Activated naive CD4-positive, alpha-beta T cell treated with anti-CD3 and anti-CD28 coated beads for 36 hours (primary cell): ENCODE data around the gene ANK3. TPM values are rescaled to one million over a fixed set of nuclear protein-coding genes. Genes with fewer than 3 reads are reported as not detected.

Experiments
- CTCF ChIA-PET: fragments of 350-600 bp; sonication (Branson Sonifier 250); formaldehyde crosslinking; loops from one replicate; lab custom pipeline; 2021; ENCODE audit warnings: antibody characterized with exemption; lab: Charles Lee
- DNase-seq: peaks from one replicate; pipeline ENCODE4 v3.0.0-alpha.2; 2020
- H3K27ac Mint-ChIP-seq: one replicate; pipeline ENCODE4 v1.8.0; 2021; ENCODE audit warnings: mild to moderate bottlenecking, mixed read lengths
- H3K27me3 Mint-ChIP-seq: one replicate; pipeline ENCODE4 v1.8.0; 2021; ENCODE audit warnings: low read depth, mixed read lengths
- H3K36me3 Mint-ChIP-seq: one replicate; pipeline ENCODE4 v1.8.0; 2021; ENCODE audit warnings: low read depth, mixed read lengths
- H3K4me1 Mint-ChIP-seq: one replicate; pipeline ENCODE4 v1.8.0; 2021; ENCODE audit warnings: low read depth, mixed read lengths
- H3K4me3 Mint-ChIP-seq: one replicate; pipeline ENCODE4 v1.8.0; 2021; ENCODE audit warnings: mild to moderate bottlenecking, moderate library complexity, mixed read lengths
- H3K9me3 Mint-ChIP-seq: one replicate; pipeline ENCODE4 v1.8.0; 2021; ENCODE audit warnings: mixed read lengths
- intact Hi-C: fragments of 100-400 bp; cut with micrococcal nuclease; formaldehyde crosslinking; loops from one replicate; pipeline ENCODE4 v1.15.1; 2023
- total RNA-seq, 2 experiments: library from RNA; stranded (reverse); gene quantifications; one replicate each; pipeline ENCODE4 v1.2.3, GENCODE V29; 2021

Gene ANK3
- total RNA-seq, result 10 to 100 TPM; 11.2 to 13.0 TPM

DNA sequence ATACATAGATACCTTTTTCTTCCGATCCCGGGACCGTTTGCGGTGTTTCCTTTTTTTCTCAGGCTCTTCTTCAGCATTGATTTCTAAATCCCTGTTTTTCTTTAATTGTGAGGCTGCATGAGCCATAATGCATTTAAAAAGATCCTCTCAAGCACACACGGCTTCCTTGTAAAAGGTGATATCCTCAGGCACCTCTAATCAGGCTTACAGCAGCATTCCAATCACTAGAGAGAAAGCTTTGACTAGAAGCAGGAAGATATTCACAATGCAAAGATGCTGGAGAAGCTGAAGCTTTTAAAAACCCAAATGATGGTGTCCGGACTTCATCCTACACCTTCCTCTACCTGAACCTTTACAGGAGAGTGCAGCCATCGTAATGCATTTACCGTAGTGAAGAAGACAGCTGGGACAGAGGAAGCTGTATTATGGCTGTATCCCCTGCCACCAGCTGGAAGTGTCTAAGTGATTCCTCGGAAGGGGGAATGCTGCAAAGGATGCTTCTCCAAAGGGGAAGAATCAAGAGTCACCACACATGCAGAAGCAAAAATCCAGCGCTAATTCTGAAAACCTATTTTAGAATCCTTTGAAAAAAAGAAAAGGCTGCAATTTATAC is at the start of gene ANK3:
Gene ANK3, minus strand, starts transcription at position 463 of the 613 bp plus-strand sequence. Its CDS starts 337 bp downstream, at position 126.
- CTCF ChIA-PET, result interaction anchor here (0.5 kb wide), 1 partner anchor 207 kb away, joined by 3 read pairs; no protein-coding TSS in a partner anchor
- intact Hi-C loops, result no loop called here
- no peak within 1 kb of the TSS for H3K27ac Mint-ChIP-seq
- H3K4me3 Mint-ChIP-seq, result no peak within 1 kb of the TSS
- H3K4me1 Mint-ChIP-seq, result peaks cover 10% of the 10 kb centered on the region
- H3K27me3 Mint-ChIP-seq, result no peaks in the 10 kb centered on the region
- H3K9me3 Mint-ChIP-seq, result no peaks in the 10 kb centered on the region
- DNase-seq, result no peak
- H3K36me3 Mint-ChIP-seq, result no peaks in the 10 kb centered on the region

DNA sequence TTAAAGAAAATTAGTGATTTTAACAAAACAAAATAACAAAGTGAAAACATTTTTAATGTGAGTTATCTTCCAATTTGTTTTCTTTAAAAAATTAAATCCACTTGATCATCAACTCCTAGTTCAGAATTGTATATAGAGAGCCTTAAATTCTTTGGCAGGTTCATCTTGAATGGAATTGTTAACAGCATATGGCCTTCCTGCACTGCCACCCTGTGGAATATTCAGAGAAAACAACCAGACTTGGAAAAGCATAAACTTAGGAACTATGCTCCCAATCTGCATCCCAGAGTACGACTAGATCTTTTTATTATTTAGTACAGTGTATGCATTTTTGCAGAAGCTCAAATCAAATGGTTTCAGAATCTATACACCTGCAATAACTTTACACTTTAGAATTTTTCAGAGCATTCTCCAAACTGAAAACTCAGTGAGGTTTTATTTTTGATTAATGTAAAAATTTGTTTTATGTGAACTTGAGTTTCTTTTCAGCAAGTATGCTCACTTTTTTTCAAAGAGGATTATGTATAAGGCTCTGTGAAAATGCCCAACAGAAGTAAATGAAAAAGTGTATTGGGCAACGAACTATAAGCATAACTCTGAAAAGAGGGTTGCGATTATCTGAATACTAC is 44.9 kb upstream of the ANK3 start:
- Mint-ChIP-seq H3K4me1 (no peaks in the 10 kb centered on the region), H3K9me3 (no peaks in the 10 kb centered on the region), H3K27ac (no peak overlapping the region), H3K4me3 (no peak overlapping the region), H3K36me3 (no peaks in the 10 kb centered on the region), H3K27me3 (no peaks in the 10 kb centered on the region)
- DNase-seq, result peak; percentile 33
- intact Hi-C loops, result loop anchor here (1.0 to 5.0 kb wide), 6 partner anchors 102 to 808 kb away; no protein-coding TSS in a partner anchor
- CTCF ChIA-PET, result interaction anchor here (0.5 to 1.4 kb wide), 7 partner anchors 25 to 588 kb away, joined by 3 to 7 read pairs (median 4); no protein-coding TSS in a partner anchor

DNA sequence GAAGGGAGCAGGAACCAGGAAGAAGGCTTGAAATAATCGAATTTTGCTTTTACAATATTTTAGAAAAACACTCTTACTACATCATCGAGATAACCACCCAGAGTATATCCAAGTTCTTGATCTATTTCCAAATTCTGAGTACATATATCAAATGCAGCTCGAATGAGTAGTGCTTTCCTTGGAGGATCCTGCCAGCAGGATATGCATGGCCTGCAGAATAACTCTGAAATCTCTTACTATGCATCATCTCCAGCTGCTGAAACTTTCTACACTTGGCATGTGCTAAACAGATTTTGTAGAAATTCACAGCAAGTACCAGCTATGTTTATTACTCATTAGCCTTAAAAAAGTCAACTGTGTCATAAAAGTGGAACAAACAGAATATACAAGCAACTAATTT is 44.0 kb upstream of the ANK3 start:
- Mint-ChIP-seq H3K36me3 (no peaks in the 10 kb centered on the region), H3K9me3 (no peaks in the 10 kb centered on the region), H3K27me3 (no peaks in the 10 kb centered on the region), H3K4me1 (no peaks in the 10 kb centered on the region), H3K27ac (no peak overlapping the region), H3K4me3 (no peak overlapping the region)
- intact Hi-C loops, result loop anchor here (1.0 to 5.0 kb wide), 6 partner anchors 101 to 807 kb away; no protein-coding TSS in a partner anchor
- DNase-seq, result no peak
- CTCF ChIA-PET, result interaction anchor here (0.6 to 1.4 kb wide), 11 partner anchors 11 to 811 kb away, joined by 3 to 7 read pairs (median 3); no protein-coding TSS in a partner anchor

DNA sequence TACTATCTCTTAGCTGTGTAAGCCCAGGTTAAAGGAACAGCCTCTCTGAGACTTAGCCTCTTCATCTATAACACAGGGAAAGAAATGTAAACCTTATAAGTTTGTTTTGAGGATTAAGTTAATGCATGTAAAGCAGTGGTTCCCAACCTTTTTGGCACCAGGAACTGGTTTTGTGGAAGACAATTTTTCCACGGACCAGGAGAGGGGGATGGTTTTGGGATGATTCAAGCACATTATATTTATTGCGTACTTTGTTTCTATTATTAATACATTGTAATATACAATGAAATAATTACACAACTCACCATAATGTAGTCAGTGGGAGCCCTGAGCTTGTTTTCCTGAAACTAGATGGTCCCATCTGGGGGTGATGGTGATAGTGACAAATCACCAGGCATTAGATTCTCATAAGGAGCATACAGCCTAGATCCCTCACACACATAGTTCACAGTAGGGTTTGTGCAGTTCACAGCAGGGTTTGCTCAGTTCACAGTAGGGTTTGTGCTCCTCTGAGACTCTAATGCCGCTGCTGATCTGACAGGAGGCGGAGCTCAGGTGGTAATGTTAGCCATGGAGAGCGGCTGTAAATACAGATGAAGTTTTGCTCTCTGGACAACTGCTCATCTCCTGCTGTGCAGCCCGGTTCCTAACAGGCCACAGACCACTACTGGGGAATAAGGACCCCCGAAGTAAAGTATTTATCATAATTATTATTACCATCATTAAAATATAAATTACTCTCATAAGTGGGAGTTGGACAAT is 41.3 kb upstream of the ANK3 start:
- H3K27me3 Mint-ChIP-seq, result no peaks in the 10 kb centered on the region
- H3K9me3 Mint-ChIP-seq, result no peaks in the 10 kb centered on the region
- peaks cover 3% of the 10 kb centered on the region for H3K36me3 Mint-ChIP-seq
- CTCF ChIA-PET, result interaction anchor here (1.4 kb wide), 1 partner anchor 216 kb away, joined by 4 read pairs; no protein-coding TSS in a partner anchor
- no peak for DNase-seq
- no peak overlapping the region for H3K27ac Mint-ChIP-seq
- intact Hi-C loops, result loop anchor here (5.0 kb wide), 1 partner anchor 99 kb away; no protein-coding TSS in a partner anchor
- H3K4me1 Mint-ChIP-seq, result peaks cover 4% of the 10 kb centered on the region
- no peak overlapping the region for H3K4me3 Mint-ChIP-seq

DNA sequence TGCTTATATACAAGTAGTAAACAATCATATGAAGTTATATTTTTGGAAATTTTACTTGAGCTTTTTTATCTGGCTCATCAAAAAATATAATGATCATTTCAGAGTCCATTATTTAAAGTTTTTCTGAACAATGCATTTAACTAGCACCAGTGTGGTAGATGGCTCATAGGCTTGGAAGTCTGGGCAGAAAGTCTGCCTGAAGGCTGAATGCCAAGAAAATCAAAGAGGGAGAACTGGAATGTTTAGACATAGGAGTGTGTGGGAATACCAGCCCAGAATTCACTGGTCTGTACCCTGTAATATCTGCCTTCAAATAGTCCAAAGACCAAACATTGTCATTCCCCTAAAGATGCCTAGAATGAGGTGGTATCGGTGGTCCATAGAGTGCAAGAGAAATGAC is 40.3 kb upstream of the ANK3 start:
- H3K4me1 Mint-ChIP-seq, result peaks cover 5% of the 10 kb centered on the region
- no peak for DNase-seq
- CTCF ChIA-PET, result no interaction called here
- no peak overlapping the region for H3K4me3 Mint-ChIP-seq
- H3K9me3 Mint-ChIP-seq, result no peaks in the 10 kb centered on the region
- peaks cover 3% of the 10 kb centered on the region for H3K36me3 Mint-ChIP-seq
- no peaks in the 10 kb centered on the region for H3K27me3 Mint-ChIP-seq
- intact Hi-C loops, result loop anchor here (5.0 kb wide), 1 partner anchor 98 kb away; no protein-coding TSS in a partner anchor
- no peak overlapping the region for H3K27ac Mint-ChIP-seq

DNA sequence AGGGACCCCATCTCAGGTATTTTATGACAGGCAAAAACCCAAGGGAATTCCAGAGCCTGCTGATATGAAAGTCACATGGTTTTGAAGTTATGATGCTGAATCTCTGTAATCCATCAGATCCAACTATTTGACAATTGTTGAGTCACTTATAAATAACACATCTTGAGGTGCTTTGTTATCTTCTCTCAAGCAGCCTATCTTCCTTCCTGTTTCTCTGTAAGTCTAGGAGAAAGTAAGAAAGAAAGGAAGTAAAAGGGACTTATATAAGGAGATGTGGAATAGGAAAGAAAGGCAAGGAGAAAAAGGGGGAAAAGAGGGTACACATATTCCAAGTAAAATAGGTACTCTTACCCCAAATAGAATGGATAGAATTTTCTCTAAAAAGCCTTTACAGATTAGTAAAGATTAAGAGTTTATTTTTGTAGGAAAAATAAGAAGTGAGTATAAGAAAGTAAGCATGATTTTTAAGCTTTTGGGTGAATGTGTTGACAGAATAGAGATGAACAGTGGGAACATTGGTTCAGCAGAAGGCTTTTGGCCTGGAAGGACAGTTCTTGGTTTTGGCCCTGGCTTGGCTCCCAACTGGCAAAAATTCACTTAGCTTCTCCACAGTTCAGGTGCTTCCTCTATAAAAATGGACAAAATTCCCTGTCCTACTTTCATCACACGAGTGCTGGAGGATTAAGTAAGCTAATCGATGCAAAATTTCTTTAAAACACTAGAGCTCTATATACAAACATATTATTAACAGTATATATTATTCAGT is 39.6 kb upstream of the ANK3 start:
- no peak overlapping the region for H3K4me3 Mint-ChIP-seq
- H3K4me1 Mint-ChIP-seq, result peaks cover 5% of the 10 kb centered on the region
- no peak for DNase-seq
- intact Hi-C loops, result no loop called here
- CTCF ChIA-PET, result interaction anchor here (0.8 kb wide), 1 partner anchor 150 kb away, joined by 3 read pairs; no protein-coding TSS in a partner anchor
- peaks cover 3% of the 10 kb centered on the region for H3K36me3 Mint-ChIP-seq
- no peak overlapping the region for H3K27ac Mint-ChIP-seq
- no peaks in the 10 kb centered on the region for H3K9me3 Mint-ChIP-seq
- H3K27me3 Mint-ChIP-seq, result no peaks in the 10 kb centered on the region

DNA sequence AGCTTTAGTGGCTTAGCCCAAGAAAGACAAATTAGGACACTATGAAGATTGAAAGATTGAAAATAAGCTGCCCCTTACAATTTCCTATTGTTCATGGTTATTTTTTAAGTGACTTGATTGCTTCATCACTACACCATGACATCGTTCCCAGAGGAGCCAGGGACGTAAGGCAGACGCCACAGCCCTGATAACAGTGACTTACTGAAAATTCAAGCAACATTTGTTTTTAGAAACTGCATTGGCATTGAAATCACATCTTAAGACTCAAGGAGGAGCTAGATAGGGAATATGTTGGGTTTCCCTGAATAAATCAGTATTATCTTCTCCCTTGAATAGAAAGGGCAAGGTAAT is 38.7 kb upstream of the ANK3 start:
- Mint-ChIP-seq H3K27ac (no peak overlapping the region), H3K9me3 (no peaks in the 10 kb centered on the region), H3K36me3 (peaks cover 3% of the 10 kb centered on the region), H3K27me3 (no peaks in the 10 kb centered on the region), H3K4me3 (no peak overlapping the region), H3K4me1 (peaks cover 5% of the 10 kb centered on the region)
- intact Hi-C loops, result no loop called here
- DNase-seq, result no peak
- CTCF ChIA-PET, result interaction anchor here (0.8 kb wide), 1 partner anchor 149 kb away, joined by 3 read pairs; no protein-coding TSS in a partner anchor

DNA sequence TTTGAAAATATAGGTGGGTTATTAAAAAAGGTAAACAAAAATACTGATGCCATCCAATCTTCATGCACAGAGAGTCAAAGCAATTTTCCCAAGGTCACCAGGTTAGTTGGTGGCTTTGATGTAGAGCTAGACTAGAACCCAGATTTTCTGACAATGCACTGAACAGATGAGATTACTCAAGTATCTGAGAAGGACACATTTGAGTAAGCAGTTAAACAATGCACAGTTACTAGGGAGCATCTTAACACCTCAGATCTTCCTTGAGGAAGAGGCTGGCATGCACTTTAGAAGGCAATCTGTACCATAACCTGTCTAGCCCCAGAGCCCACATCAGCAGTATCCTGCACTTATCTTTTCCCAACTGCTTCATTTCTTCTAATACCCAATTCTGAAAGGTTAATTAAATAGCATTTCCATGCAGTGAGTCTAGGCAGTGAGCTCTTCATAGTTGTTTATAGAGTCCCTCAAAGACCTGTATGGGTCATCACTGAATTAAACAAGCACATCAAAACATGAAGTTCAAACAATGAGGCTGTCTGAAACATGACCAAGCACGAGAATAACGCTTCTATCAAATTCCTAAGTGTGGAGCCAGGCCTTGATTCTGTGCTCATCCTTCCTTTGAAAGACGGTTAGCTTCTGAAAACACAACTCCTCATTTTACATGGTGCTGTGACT is 38.2 kb upstream of the ANK3 start:
- DNase-seq, result no peak
- H3K27ac Mint-ChIP-seq, result no peak overlapping the region
- CTCF ChIA-PET, result interaction anchor here (0.8 kb wide), 1 partner anchor 16 kb away, joined by 3 read pairs; no protein-coding TSS in a partner anchor
- H3K4me1 Mint-ChIP-seq, result peaks cover 5% of the 10 kb centered on the region
- H3K27me3 Mint-ChIP-seq, result no peaks in the 10 kb centered on the region
- H3K9me3 Mint-ChIP-seq, result no peaks in the 10 kb centered on the region
- intact Hi-C loops, result loop anchor here (1.0 kb wide), 1 partner anchor 520 kb away; no protein-coding TSS in a partner anchor
- H3K4me3 Mint-ChIP-seq, result no peak overlapping the region
- H3K36me3 Mint-ChIP-seq, result peaks cover 3% of the 10 kb centered on the region

DNA sequence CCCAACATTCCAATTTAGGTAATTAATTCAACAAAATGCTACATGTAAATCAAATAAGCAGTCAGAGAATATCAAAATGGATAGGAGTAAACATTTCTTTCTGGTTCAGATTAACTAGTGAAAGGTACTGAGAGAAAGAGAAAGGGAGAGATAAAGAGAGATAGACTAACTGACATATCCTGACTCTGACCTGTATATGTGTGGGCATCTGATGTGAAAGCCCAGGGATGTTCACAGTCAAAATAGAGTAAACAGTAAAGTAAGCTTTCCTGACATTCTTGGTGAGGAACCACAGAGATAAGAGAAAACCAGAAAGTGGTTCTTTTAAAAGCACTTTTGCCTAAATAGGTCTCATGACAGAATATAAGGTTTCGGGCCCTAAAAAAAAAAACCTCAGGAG is 37.5 kb upstream of the ANK3 start:
- H3K9me3 Mint-ChIP-seq, result no peaks in the 10 kb centered on the region
- peaks cover 3% of the 10 kb centered on the region for H3K36me3 Mint-ChIP-seq
- CTCF ChIA-PET, result interaction anchor here (0.8 kb wide), 1 partner anchor 16 kb away, joined by 3 read pairs; no protein-coding TSS in a partner anchor
- H3K27ac Mint-ChIP-seq, result no peak overlapping the region
- no peak overlapping the region for H3K4me3 Mint-ChIP-seq
- H3K4me1 Mint-ChIP-seq, result peaks cover 5% of the 10 kb centered on the region
- intact Hi-C loops, result loop anchor here (1.0 kb wide), 1 partner anchor 519 kb away; no protein-coding TSS in a partner anchor
- H3K27me3 Mint-ChIP-seq, result no peaks in the 10 kb centered on the region
- DNase-seq, result no peak

DNA sequence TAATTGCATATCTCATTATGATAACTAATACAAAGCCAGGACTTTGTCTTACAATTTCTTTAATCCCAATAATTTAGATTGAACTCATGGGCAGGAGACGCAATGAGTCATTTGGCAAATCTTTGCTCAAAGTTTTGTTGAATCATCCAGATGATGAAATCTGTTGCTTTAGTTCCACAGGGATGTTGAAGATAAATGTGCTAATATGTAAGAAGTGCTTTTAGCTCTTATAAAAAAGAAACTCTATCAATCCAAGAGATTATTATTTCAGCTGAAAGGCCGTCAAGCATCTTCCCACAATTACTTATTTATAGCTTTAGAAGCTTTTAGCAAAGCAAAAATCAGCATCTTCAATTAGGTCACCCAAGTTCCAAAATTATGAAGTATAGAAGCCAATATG is 36.8 kb upstream of the ANK3 start:
- DNase-seq, result no peak
- no peaks in the 10 kb centered on the region for H3K27me3 Mint-ChIP-seq
- intact Hi-C loops, result no loop called here
- CTCF ChIA-PET, result interaction anchor here (1.7 kb wide), 1 partner anchor 17 kb away, joined by 4 read pairs; no protein-coding TSS in a partner anchor
- no peak overlapping the region for H3K4me3 Mint-ChIP-seq
- no peak overlapping the region for H3K27ac Mint-ChIP-seq
- H3K4me1 Mint-ChIP-seq, result peaks cover 5% of the 10 kb centered on the region
- peaks cover 3% of the 10 kb centered on the region for H3K36me3 Mint-ChIP-seq
- no peaks in the 10 kb centered on the region for H3K9me3 Mint-ChIP-seq
